DMS53 (cell line): ENCODE data around the gene GSKIP.

Experiments used
- DNase-seq: peaks from one replicate; lab custom pipeline; 2025; lab: John Stamatoyannopoulos, UW

Gene GSKIP

DNA sequence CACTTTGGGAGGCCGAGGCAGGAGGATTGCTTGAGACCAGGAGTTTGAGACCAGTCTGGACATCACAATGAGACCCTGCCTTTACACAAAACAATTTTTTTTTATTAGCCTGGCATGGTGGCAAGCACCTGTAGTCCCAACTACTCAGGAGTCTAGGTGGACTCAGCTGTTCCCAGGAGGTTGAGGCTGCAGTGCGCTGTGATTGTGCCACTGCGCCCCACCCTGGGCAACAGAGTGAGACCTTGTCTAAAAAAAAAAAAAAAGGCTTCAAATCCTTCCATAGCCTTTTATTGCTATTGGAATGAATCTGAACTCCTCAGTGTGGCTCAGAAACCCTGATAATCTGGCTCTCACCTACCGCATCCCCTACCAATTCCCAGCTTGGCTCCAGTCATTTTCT is 54.7 kb downstream of the GSKIP start:
- DNase-seq: no peak

DNA sequence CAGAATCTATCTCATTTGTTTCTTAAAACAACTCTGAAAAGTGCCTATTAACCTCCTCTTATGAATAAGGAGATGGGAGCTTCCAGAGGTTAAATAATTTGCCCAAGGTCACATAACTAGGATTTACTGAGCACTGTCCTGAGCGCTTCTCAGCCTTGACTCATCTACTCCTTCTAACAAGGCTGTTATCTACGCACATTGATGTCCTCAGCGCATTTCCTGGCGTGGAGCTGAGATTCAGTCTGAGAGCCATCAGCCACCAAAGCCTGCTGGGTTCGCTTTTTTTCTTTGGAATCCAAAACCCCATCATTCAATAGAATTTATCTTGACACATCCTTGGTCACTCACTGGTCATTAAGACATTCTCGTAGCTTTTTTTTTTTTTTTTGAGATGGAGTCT is 57.9 kb downstream of the GSKIP start:
- DNase-seq: no peak

DNA sequence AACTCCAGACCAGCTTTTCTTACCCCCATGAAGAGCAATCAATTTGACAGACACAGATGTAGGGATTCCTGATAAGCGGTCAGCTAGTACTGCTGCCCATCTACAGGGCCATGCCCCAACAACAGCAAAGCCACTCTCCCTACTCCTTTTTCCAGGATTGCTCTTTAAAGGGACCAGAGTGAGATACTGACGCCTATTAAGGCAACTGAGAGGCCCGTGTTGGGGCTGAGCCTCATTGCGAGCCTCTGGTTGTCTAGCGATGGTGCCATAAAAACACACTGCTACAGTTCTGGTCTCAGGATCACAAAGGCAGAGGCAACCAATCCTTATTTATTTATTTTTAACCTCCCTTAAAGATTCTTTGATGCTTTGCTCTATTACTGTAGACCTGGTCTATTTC is 59.7 kb downstream of the GSKIP start:
- no peak for DNase-seq

DNA sequence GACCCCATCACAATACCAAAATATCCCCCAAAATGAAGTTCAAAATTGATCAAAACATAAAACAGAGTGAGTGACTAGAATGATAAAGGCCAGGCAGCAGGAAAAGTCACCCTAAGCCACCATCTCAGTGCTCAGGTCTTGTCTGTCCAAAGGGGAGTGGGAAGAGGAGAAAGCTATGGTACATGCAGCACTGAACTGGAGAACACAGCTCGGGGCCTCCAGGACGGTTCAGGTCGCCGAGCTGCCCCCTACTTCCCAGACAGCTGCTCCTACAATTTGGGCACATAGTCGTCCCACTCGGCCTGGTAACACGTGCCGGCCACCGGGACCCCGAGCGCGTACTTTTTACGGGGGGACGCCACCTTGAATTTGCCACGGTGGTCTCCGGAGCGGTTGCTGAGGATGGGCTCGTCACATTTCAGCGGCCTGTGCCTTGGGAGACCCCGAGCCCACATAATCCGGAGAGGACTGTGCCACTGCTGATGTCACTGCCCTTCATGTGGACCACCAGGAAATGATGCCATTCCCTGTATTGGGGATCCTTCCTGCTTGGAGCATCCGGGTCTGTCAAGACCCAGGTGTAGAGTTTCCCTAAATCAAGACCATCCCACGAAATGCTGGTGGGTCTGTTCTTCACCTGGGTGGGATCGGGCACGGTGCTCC is 60.3 kb downstream of the GSKIP start:
- peak; percentile 8 for DNase-seq

DNA sequence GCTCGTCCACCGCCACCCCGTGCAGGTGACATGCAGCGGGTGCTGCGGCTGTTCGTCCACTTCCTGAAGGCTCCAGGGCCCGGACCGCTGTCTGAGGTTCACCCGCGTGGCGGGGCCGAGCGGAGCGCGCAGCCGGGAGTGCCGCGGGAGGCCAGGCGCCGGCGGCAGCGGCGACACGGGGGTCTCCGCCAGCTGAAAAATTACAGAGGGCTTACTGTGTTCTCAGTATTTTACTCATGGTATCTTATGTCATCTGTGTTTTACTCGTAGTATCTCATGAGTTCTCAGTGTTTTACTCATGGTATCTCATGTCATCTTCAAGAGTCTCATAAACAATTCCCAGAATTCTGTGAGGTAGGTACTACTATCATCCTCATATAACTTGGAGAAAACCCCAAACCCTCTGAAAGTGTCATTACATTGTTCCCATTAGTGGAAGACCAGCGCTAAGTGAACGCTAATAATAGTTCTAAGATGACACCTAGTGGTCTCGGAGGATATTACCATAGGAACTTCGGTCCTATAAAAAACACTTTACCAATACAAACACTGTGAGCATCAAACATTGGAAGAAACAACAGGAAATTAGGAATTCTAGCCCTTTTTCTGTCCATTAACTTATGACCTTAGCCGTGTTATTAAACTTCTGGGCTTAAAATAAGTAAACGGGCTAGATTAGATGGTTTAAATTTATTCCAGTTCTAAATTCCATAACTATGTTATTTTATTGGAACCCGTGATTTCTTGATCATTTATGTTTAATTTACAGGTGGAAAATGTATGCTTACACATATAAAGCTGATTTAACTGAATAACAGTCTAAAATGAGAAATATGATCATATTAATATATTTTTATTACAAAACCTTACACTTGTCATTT is 61.0 kb downstream of the GSKIP start:
- peak; percentile 86 for DNase-seq

DNA sequence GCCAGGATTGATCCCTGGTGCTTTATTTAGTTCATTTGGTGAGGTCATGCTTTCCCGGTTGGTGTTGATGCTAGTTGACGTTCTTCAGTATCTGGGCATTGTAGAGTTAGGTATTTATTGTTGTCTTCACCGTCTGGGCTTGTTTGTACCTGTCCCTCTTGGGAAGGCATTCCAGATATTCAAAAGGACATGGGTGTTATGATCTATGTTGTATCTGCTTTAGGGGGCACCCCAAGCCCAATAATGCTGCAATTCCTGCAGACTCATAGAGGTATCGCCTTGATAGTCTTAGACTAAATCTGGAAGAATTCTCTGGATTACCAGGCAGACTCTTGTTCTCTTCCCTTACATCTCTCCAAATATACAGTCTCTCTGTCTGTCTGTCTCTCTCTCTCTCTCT is 70.7 kb downstream of the GSKIP start:
- DNase-seq: peak; percentile 3
